DOHH2 (cell line): ENCODE data around the gene HBB.

ENCODE experiments used
- EZH2phosphoT487 ChIP-seq: fragments of 200-600 bp; sonication (generic); IDR thresholded peaks from 2 replicates; pipeline ENCODE4 v1.6.1; 2017; ENCODE audit warnings: borderline replicate concordance, mild to moderate bottlenecking, antibody characterized with exemption, low read length, moderate library complexity, mixed read lengths
- TF ChIP-seq, protein P1 (sequence below): fragments of 200-600 bp; sonication (generic); IDR thresholded peaks from one replicate; pipeline ENCODE4 v1.5.1; 2014; ENCODE audit warnings: antibody characterized with exemption, mild to moderate bottlenecking, low read depth, low read length; ENCODE audit not compliant: poor library complexity, severe bottlenecking

GRCh38 chr11:5235364-5236095, 8.7 kb upstream of the HBB start:
- TF ChIP-seq, protein P1, sequence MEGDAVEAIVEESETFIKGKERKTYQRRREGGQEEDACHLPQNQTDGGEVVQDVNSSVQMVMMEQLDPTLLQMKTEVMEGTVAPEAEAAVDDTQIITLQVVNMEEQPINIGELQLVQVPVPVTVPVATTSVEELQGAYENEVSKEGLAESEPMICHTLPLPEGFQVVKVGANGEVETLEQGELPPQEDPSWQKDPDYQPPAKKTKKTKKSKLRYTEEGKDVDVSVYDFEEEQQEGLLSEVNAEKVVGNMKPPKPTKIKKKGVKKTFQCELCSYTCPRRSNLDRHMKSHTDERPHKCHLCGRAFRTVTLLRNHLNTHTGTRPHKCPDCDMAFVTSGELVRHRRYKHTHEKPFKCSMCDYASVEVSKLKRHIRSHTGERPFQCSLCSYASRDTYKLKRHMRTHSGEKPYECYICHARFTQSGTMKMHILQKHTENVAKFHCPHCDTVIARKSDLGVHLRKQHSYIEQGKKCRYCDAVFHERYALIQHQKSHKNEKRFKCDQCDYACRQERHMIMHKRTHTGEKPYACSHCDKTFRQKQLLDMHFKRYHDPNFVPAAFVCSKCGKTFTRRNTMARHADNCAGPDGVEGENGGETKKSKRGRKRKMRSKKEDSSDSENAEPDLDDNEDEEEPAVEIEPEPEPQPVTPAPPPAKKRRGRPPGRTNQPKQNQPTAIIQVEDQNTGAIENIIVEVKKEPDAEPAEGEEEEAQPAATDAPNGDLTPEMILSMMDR, result no peak
- no peak for TF ChIP-seq EZH2phosphoT487
